Natural killer cell (primary cell): ENCODE measurements around the gene MUC2. TPM values are rescaled to one million over a fixed set of nuclear protein-coding genes. Genes with fewer than 3 reads are reported as not detected.

Experiments used
- ATAC-seq, 3 donors: fragments of 150-1000 bp in 2 of 3; fragments of 200-7000 bp in 1 of 3; cut with Tn5 transposase; 1 replicate in 1 of 3; 2 replicates in 2 of 3; pipeline ENCODE4 v1.10.0; 2021; ENCODE audit warnings: mild to moderate bottlenecking in 2 of 3, moderate library complexity in 2 of 3
- DNase-seq, 2 donors: peaks; one replicate each; pipeline versions ENCODE4 v3.0.0 to v3.0.0-alpha.2; 2013 to 2021; ENCODE audit warnings: mixed read lengths in 1 of 2
- H3K27ac ChIP-seq: one replicate; pipeline ENCODE4 v1.5.1; 2013; ENCODE audit warnings: mild to moderate bottlenecking, low read length
- H3K27me3 ChIP-seq: one replicate; pipeline ENCODE4 v1.6.1; 2013; ENCODE audit warnings: low read length; ENCODE audit not compliant: control insufficient read depth, insufficient read depth
- H3K36me3 ChIP-seq: one replicate; pipeline ENCODE4 v1.6.1; 2013; ENCODE audit warnings: low read length; ENCODE audit not compliant: control insufficient read depth, insufficient read depth
- H3K4me1 ChIP-seq: one replicate; pipeline ENCODE4 v1.6.1; 2013; ENCODE audit warnings: low read length; ENCODE audit not compliant: control insufficient read depth, insufficient read depth
- H3K4me3 ChIP-seq: one replicate; pipeline ENCODE4 v1.5.1; 2013; ENCODE audit warnings: low read length
- H3K9me3 ChIP-seq: one replicate; pipeline ENCODE4 v1.6.1; 2013; ENCODE audit warnings: low read length; ENCODE audit not compliant: control insufficient read depth, insufficient read depth
- H3K27ac Mint-ChIP-seq, 2 donors: one replicate each; pipeline ENCODE4 v1.8.0; 2022; ENCODE audit warnings: mild to moderate bottlenecking in 2 of 2, mixed read lengths in 2 of 2, moderate library complexity in 1 of 2
- H3K27me3 Mint-ChIP-seq, 2 donors: one replicate each; pipeline ENCODE4 v1.8.0; 2022; ENCODE audit warnings: low read depth in 2 of 2, mixed read lengths in 2 of 2
- H3K36me3 Mint-ChIP-seq: one replicate; pipeline ENCODE4 v1.8.0; 2022; ENCODE audit warnings: mixed read lengths
- H3K4me1 Mint-ChIP-seq, 2 donors: one replicate each; pipeline ENCODE4 v1.8.0; 2022; ENCODE audit warnings: mixed read lengths in 2 of 2
- H3K4me3 Mint-ChIP-seq: one replicate; pipeline ENCODE4 v1.8.0; 2022; ENCODE audit warnings: mild to moderate bottlenecking, moderate library complexity, mixed read lengths
- H3K9me3 Mint-ChIP-seq, 2 donors: one replicate each; pipeline ENCODE4 v1.8.0; 2022; ENCODE audit warnings: mixed read lengths in 2 of 2
- WGBS: methylation state at CpG from one replicate; pipeline ENCODE4 v1.1.7; 2013; ENCODE audit warnings: missing lambda C conversion rate; ENCODE audit not compliant: insufficient coverage; 5-methylcytosine and 5-hydroxymethylcytosine counted together
- intact Hi-C: fragments of 100-400 bp; cut with micrococcal nuclease; formaldehyde crosslinking; loops from one replicate; pipeline ENCODE4 v1.14.2; 2022
- total RNA-seq, 4 donors: library from RNA; stranded (reverse); fragments of 120-200 nt in 1 of 4; gene quantifications; one replicate each; pipeline versions ENCODE4 v1.2.3 to v1.2.4, GENCODE V29; 2013 to 2022
- TF ChIP-seq, protein P1 (sequence below): fragments of 200-600 bp; IDR thresholded peaks from one replicate; pipeline ENCODE4 v1.8.0; 2022; ENCODE audit warnings: antibody characterized with exemption

Gene MUC2
- total RNA-seq, 3 donors from 2014 or later (not counting 1 experiment from before 2014, with no cell fraction given), result not detected

DNA sequence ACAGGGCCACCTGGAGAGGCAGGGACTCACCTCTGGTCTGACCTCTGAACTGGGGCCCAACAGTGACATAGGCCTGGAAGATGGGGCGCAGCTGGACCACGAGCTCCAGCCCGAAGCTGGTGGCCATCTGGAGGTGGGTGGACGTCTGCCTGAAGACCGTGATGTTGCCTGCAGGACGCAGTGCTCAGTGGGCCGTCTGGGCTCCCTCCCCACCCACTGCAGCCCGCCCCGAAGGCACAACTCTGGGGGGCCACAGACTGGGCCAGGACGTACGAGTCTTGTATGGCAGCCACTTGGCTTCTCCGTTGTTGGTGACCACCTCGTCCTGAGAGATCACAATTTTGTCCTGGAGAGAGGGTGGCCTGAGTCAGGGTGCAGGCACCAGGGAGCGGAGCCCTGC, 46.1 kb upstream of the MUC2 start:
- H3K36me3 ChIP-seq, result no peaks in the 10 kb centered on the region
- TF ChIP-seq, protein P1, sequence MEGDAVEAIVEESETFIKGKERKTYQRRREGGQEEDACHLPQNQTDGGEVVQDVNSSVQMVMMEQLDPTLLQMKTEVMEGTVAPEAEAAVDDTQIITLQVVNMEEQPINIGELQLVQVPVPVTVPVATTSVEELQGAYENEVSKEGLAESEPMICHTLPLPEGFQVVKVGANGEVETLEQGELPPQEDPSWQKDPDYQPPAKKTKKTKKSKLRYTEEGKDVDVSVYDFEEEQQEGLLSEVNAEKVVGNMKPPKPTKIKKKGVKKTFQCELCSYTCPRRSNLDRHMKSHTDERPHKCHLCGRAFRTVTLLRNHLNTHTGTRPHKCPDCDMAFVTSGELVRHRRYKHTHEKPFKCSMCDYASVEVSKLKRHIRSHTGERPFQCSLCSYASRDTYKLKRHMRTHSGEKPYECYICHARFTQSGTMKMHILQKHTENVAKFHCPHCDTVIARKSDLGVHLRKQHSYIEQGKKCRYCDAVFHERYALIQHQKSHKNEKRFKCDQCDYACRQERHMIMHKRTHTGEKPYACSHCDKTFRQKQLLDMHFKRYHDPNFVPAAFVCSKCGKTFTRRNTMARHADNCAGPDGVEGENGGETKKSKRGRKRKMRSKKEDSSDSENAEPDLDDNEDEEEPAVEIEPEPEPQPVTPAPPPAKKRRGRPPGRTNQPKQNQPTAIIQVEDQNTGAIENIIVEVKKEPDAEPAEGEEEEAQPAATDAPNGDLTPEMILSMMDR, result no peak
- Mint-ChIP-seq H3K27ac (no peak overlapping the region), H3K9me3 (no peaks in the 10 kb centered on the region), H3K36me3 (no peaks in the 10 kb centered on the region), H3K4me3 (no peak overlapping the region), H3K4me1 (peaks cover 0 to 7% of the 10 kb centered on the region in 2 donors), H3K27me3 (no peaks in the 10 kb centered on the region)
- WGBS, result 88% methylated on average over 14 of the region's 14 CpGs
- no peak for DNase-seq
- intact Hi-C loops, result no loop called here
- H3K27ac ChIP-seq, result no peak overlapping the region
- no peaks in the 10 kb centered on the region for H3K4me1 ChIP-seq
- no peaks in the 10 kb centered on the region for H3K9me3 ChIP-seq
- no peaks in the 10 kb centered on the region for H3K27me3 ChIP-seq
- no peak for ATAC-seq
- H3K4me3 ChIP-seq, result no peak overlapping the region

DNA sequence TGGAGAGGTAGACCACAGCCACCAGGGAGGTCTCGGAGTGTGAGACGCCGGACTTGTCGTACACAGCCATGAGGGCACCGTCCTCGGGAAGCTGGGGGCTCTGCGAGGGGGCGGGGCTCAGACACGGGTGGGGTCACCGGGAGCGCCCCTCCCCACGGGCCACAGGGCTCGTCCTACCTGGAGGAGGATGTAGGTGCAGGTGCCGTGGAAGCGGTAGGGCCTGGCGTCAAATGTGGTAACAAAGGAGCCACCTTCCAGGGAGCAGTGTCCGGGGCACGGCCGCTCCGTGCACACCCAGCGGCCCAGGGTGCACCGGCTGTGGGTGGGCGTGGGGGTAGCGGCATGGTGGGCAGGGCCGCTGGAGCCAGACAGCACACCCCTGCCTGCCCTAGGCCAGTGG, 45.6 kb upstream of the MUC2 start:
- H3K27ac Mint-ChIP-seq, result no peak overlapping the region
- 90% methylated on average over 25 of the region's 25 CpGs for WGBS
- Histone ChIP-seq H3K9me3 (no peaks in the 10 kb centered on the region), H3K4me1 (no peaks in the 10 kb centered on the region), H3K27me3 (no peaks in the 10 kb centered on the region), H3K27ac (no peak overlapping the region), H3K4me3 (no peak overlapping the region), H3K36me3 (no peaks in the 10 kb centered on the region)
- ATAC-seq, result no peak
- no peaks in the 10 kb centered on the region for H3K27me3 Mint-ChIP-seq
- H3K4me1 Mint-ChIP-seq, result peaks cover 0 to 7% of the 10 kb centered on the region in 2 donors
- DNase-seq, result no peak
- H3K9me3 Mint-ChIP-seq, result no peaks in the 10 kb centered on the region
- intact Hi-C loops, result no loop called here
- TF ChIP-seq, protein P1, result no peak
- no peaks in the 10 kb centered on the region for H3K36me3 Mint-ChIP-seq
- H3K4me3 Mint-ChIP-seq, result no peak overlapping the region

- Mint-ChIP-seq H3K27ac (no peak overlapping the region), H3K9me3 (no peaks in the 10 kb centered on the region), H3K4me3 (no peak overlapping the region), H3K36me3 (no peaks in the 10 kb centered on the region), H3K27me3 (no peaks in the 10 kb centered on the region), H3K4me1 (peaks cover 0 to 7% of the 10 kb centered on the region in 2 donors)
- DNase-seq (no peak), ATAC-seq (no peak)
- Histone ChIP-seq H3K9me3 (no peaks in the 10 kb centered on the region), H3K4me3 (no peak overlapping the region), H3K27ac (no peak overlapping the region), H3K4me1 (no peaks in the 10 kb centered on the region), H3K27me3 (no peaks in the 10 kb centered on the region), H3K36me3 (no peaks in the 10 kb centered on the region)
- intact Hi-C loops, result no loop called here
- TF ChIP-seq, protein P1, result no peak
- 65% methylated on average over 16 of the region's 16 CpGs for WGBS
Observed at GRCh38 chr11:1029654-1030053, 45.0 kb upstream of the MUC2 start.

GRCh38 chr11:1030086-1030485, 44.6 kb upstream of the MUC2 start:
- 79% methylated on average over 16 of the region's 16 CpGs for WGBS
- Histone ChIP-seq H3K27me3 (no peaks in the 10 kb centered on the region), H3K4me1 (no peaks in the 10 kb centered on the region), H3K9me3 (no peaks in the 10 kb centered on the region), H3K36me3 (no peaks in the 10 kb centered on the region), H3K27ac (no peak overlapping the region), H3K4me3 (no peak overlapping the region)
- Mint-ChIP-seq H3K36me3 (no peaks in the 10 kb centered on the region), H3K4me3 (no peak overlapping the region), H3K9me3 (no peaks in the 10 kb centered on the region), H3K27ac (no peak overlapping the region), H3K27me3 (no peaks in the 10 kb centered on the region), H3K4me1 (peaks cover 0 to 7% of the 10 kb centered on the region in 2 donors)
- no peak for ATAC-seq
- TF ChIP-seq, protein P1, result no peak
- intact Hi-C loops, result no loop called here
- DNase-seq, result no peak
